ENCODE measurements around the gene CRYBG1. TPM values are rescaled to one million over a fixed set of nuclear protein-coding genes. Genes with fewer than 3 reads are reported as not detected.

The CRYBG1 gene
- total RNA-seq, 1 experiment from 2014 or later, result 10.7 TPM

DNA sequence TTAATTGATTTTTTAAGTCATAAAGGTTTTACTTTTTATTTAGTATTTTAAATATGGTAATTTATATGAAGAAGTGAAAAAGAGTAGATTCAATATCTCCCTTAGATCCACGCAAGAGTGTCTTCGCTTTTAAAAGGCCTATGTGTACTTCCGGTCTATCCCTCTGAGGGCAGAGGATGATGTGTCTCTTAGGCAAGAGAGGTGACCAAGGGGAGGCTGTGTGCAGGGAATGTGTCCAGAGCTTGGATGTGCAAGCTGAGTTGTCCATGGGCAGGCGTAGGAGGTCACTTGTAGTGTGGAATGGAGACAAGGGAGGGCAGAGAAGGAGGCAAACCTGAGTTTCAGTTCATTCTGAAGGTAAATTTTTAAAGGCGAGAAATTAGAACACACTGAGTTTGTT is 113.9 kb downstream of the CRYBG1 start:
- intact Hi-C loops (cut with micrococcal nuclease), result no loop called here
- no peaks in the 10 kb centered on the region for H4K20me1 ChIP-seq (ENCODE audit: insufficient read depth)
- no peak overlapping the region for H3K27ac ChIP-seq (ENCODE audit: low read depth, low read length)
- ATAC-seq (no peak), DNase-seq (ENCODE audit: low read depth, low spot score) (no peak)
- H3K36me3 ChIP-seq (ENCODE audit: control insufficient read depth in 1 of 2, insufficient read depth in 2 of 2, low read length in 2 of 2), result no peaks in the 10 kb centered on the region
- peaks cover 0 to 4% of the 10 kb centered on the region in 2 experiments; a peak in 1 of 4 replicates for H3K4me1 ChIP-seq (ENCODE audit: control insufficient read depth in 1 of 2, insufficient read depth in 2 of 2, low read length in 2 of 2)
- no TSS peak for BruUV-seq (replicated peaks)
- POLR2A ChIA-PET, result no interaction called here
- no peak overlapping the region for H3K9ac ChIP-seq (ENCODE audit: low read length)
- no peaks in the 10 kb centered on the region for H3K9me3 ChIP-seq (ENCODE audit: control insufficient read depth in 1 of 2, insufficient read depth in 1 of 2, low read depth in 1 of 2, low read length in 2 of 2)
- H3K27me3 ChIP-seq (ENCODE audit: insufficient read depth, low read length), result no peaks in the 10 kb centered on the region
- H3K4me2 ChIP-seq (ENCODE audit: low read length), result no peak overlapping the region
- CTCF ChIA-PET, result no interaction called here
- no peak overlapping the region for H2AFZ ChIP-seq (ENCODE audit: low read depth, low read length, poor library complexity, severe bottlenecking)
- H3K9me2 ChIP-seq (ENCODE audit: insufficient read depth), result no peaks in the 10 kb centered on the region
- no peak overlapping the region for H3K4me3 ChIP-seq (replicated peaks in 1 of 2; ENCODE audit: low read depth in 1 of 2, low read length in 2 of 2)
- RAD21 ChIA-PET (ENCODE audit: low non-redundant PET in 1 of 2, low total read pairs in 2 of 2, uncharacterized antibody in 2 of 2, unreplicated experiment in 2 of 2), result no interaction called here
- TF ChIP-seq EGR1 (IDR thresholded peaks at IDR 0.05; ENCODE audit: low read depth), result no peak
- TF ChIP-seq POLR2A (IDR thresholded peaks at IDR 0.05; ENCODE audit: borderline replicate concordance, extremely low read depth, insufficient read depth, insufficient read length), result no peak
- TF ChIP-seq EZH2phosphoT487 (IDR thresholded peaks at IDR 0.05; ENCODE audit: borderline replicate concordance), result no peak
- TF ChIP-seq YY1 (IDR thresholded peaks at IDR 0.05; ENCODE audit: extremely low read depth, insufficient replicate concordance, low read depth, low read length), result no peak
- no peak for TF ChIP-seq FOSL1 (IDR thresholded peaks at IDR 0.05; ENCODE audit: low read depth)
- TF ChIP-seq SIN3A (IDR thresholded peaks at IDR 0.05; ENCODE audit: low read depth), result no peak
- TF ChIP-seq ZFX (IDR thresholded peaks at IDR 0.05), result no peak
- no peak for TF ChIP-seq TCF7L2 (IDR thresholded peaks at IDR 0.05; ENCODE audit: borderline replicate concordance, extremely low read depth, insufficient read depth, insufficient read length)
- TF ChIP-seq CEBPB (IDR thresholded peaks at IDR 0.05; ENCODE audit: low read depth), result no peak
- H3K79me2 ChIP-seq (ENCODE audit: insufficient read depth, low read length), result no peaks in the 10 kb centered on the region

GRCh38 chr6:106475284-106475683 is 114.8 kb downstream of the CRYBG1 start:
- ChIA-PET CTCF (no interaction called here), POLR2A (no interaction called here), RAD21 (ENCODE audit: low non-redundant PET in 1 of 2, low total read pairs in 2 of 2, uncharacterized antibody in 2 of 2, unreplicated experiment in 2 of 2) (no interaction called here)
- H3K27ac ChIP-seq (ENCODE audit: low read depth, low read length), result no peak overlapping the region
- no peaks in the 10 kb centered on the region for H3K27me3 ChIP-seq (ENCODE audit: insufficient read depth, low read length)
- no peak for DNase-seq (ENCODE audit: low read depth, low spot score)
- H3K9ac ChIP-seq (ENCODE audit: low read length), result no peak overlapping the region
- no TSS peak for BruUV-seq (replicated peaks)
- no peak for ATAC-seq
- no peaks in the 10 kb centered on the region for H4K20me1 ChIP-seq (ENCODE audit: insufficient read depth)
- no peak overlapping the region for H3K4me2 ChIP-seq (ENCODE audit: low read length)
- H3K36me3 ChIP-seq (ENCODE audit: control insufficient read depth in 1 of 2, insufficient read depth in 2 of 2, low read length in 2 of 2), result no peaks in the 10 kb centered on the region
- no peaks in the 10 kb centered on the region for H3K79me2 ChIP-seq (ENCODE audit: insufficient read depth, low read length)
- no peak overlapping the region for H2AFZ ChIP-seq (ENCODE audit: low read depth, low read length, poor library complexity, severe bottlenecking)
- no peaks in the 10 kb centered on the region for H3K9me3 ChIP-seq (ENCODE audit: control insufficient read depth in 1 of 2, insufficient read depth in 1 of 2, low read depth in 1 of 2, low read length in 2 of 2)
- no peaks in the 10 kb centered on the region for H3K9me2 ChIP-seq (ENCODE audit: insufficient read depth)
- H3K4me3 ChIP-seq (replicated peaks in 1 of 2; ENCODE audit: low read depth in 1 of 2, low read length in 2 of 2), result no peak overlapping the region
- intact Hi-C loops (cut with micrococcal nuclease), result no loop called here
- peaks cover 0 to 4% of the 10 kb centered on the region in 2 experiments; a peak in 1 of 4 replicates for H3K4me1 ChIP-seq (ENCODE audit: control insufficient read depth in 1 of 2, insufficient read depth in 2 of 2, low read length in 2 of 2)
- TF ChIP-seq REST (IDR thresholded peaks at IDR 0.05; ENCODE audit: low read depth), result no peak
- no peak for TF ChIP-seq ZNF274 (IDR thresholded peaks at IDR 0.05; ENCODE audit: low read depth, low read length)
- TF ChIP-seq EGR1 (IDR thresholded peaks at IDR 0.05; ENCODE audit: low read depth), result no peak
- no peak for TF ChIP-seq FOSL1 (IDR thresholded peaks at IDR 0.05; ENCODE audit: low read depth)
- no peak for TF ChIP-seq ATF3 (IDR thresholded peaks at IDR 0.05)
- TF ChIP-seq ZFX (IDR thresholded peaks at IDR 0.05), result no peak
- TF ChIP-seq, protein P1, sequence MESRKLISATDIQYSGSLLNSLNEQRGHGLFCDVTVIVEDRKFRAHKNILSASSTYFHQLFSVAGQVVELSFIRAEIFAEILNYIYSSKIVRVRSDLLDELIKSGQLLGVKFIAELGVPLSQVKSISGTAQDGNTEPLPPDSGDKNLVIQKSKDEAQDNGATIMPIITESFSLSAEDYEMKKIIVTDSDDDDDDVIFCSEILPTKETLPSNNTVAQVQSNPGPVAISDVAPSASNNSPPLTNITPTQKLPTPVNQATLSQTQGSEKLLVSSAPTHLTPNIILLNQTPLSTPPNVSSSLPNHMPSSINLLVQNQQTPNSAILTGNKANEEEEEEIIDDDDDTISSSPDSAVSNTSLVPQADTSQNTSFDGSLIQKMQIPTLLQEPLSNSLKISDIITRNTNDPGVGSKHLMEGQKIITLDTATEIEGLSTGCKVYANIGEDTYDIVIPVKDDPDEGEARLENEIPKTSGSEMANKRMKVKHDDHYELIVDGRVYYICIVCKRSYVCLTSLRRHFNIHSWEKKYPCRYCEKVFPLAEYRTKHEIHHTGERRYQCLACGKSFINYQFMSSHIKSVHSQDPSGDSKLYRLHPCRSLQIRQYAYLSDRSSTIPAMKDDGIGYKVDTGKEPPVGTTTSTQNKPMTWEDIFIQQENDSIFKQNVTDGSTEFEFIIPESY (IDR thresholded peaks at IDR 0.05; ENCODE audit: extremely low read depth, insufficient replicate concordance, low read length), result no peak
- TF ChIP-seq SRF (IDR thresholded peaks at IDR 0.05; ENCODE audit: low read depth), result no peak
- no peak for TF ChIP-seq SP1 (IDR thresholded peaks at IDR 0.05; ENCODE audit: low read depth)
- TF ChIP-seq SIN3A (IDR thresholded peaks at IDR 0.05; ENCODE audit: low read depth), result no peak
- no peak for TF ChIP-seq ELF1 (IDR thresholded peaks at IDR 0.05; ENCODE audit: borderline replicate concordance, low read depth)
- no peak for TF ChIP-seq JUND (IDR thresholded peaks at IDR 0.05)

Data from HCT116 (cell line).